HG03520 (cell line): ENCODE data around the gene HYPK.
"Not testable (repeated sequence)": the region's sequence is repeated elsewhere in the genome, so short reads cannot be mapped to it uniquely, and the experiment has no call there.

ENCODE experiments used
- ATAC-seq: cut with Tn5 transposase; IDR thresholded peaks from one replicate; pipeline ENCODE4 v1.9.1; 2021; ENCODE audit warnings: mild to moderate bottlenecking, moderate library complexity; ENCODE audit not compliant: unreplicated experiment

Gene HYPK

DNA sequence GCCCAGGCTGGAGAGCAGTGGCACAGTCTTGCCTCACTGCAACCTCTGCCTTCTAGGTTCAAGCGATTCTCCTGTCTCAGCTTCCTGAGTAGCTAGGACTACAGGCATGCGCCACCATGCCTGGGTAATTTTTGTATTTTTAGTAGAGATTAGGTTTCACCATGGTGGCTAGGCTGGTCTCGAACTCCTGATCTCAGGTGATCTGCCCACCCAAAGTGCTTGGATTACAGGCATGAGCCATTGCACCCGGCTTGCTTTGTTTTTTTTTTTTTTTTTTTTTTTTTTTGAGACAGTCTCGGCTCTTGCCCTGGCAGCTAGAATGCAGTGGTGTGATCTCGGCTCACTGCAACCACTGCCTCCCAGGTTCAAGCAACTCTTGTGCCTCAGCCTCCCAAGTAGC is 32.1 kb downstream of the HYPK start:
- not testable (repeated sequence) for ATAC-seq

DNA sequence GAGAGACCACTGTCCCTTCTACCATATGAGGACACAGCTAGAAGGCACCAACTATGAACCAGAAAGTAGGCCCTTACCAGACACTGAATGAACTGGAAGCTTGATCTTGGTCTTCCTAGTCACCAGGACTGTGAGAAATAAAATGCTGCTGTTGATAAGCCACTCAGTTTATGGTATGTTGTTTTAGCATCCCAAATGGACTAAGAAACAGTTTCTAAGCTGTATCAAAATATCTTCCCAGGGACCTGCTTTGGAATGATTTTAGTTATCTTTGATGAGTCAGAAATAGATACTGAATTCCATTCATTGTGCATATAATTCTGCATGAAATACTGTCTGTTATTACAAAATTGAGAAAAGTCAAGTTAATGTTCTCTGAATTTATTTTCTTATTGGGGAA is 45.0 kb downstream of the HYPK start:
- ATAC-seq, result no peak

DNA sequence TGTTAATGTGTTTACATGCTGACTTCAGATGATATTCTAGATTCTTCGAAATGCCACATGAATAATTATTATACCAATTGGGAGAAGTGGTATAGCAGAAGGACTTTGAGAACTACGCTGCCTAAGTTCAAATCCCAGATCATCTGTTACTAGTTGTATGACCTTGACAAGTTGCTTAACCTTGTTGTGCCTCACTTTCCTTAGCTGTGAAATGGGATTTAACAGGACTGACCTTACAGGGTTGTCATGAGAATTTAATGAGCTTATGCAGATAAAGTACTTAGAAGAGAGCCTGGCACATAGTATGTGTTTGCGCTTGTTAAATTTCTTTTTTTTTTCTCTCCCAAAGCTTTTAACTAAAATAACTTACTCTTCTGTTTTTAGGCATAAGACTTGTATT is 50.9 kb downstream of the HYPK start:
- ATAC-seq, result no peak

DNA sequence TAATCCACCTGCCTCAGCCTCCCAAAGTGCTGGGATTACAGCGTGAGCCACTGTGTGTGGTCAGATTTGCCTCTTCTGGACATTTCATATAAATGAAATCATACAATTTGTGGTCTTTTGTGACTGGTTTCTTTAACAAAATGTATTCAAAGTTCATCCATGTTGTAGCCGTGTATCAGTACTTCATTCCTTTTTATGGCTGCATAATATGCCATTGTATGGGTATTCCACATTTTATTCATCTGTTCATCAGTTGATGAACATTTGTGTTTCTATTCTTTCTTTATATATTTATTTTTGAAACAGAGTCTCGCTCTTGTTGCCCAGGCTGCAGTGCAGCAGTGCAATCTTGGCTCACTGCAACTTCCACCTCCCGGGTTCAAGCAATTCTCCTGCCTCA is 52.2 kb downstream of the HYPK start:
- no peak for ATAC-seq
